Mesenchymal stem cell (in vitro differentiated cells and primary cell): Measurements from ENCODE around the gene RIMS1.

ENCODE experiments used
- DNase-seq: peaks from one replicate; pipeline ENCODE4 v3.0.0-alpha.2; 2013
- H2AFZ ChIP-seq: one replicate; pipeline ENCODE4 v1.6.1; 2013; ENCODE audit warnings: low read depth, mild to moderate bottlenecking, control low read depth, inconsistent platforms, low read length, moderate library complexity
- H2AK5ac ChIP-seq: 2 replicates; pipeline ENCODE4 v1.6.1; 2013; ENCODE audit warnings: low read length, moderate library complexity, mild to moderate bottlenecking, inconsistent platforms; ENCODE audit not compliant: severe bottlenecking
- H2BK120ac ChIP-seq: one replicate; pipeline ENCODE4 v1.6.1; 2013; ENCODE audit warnings: low read depth, mild to moderate bottlenecking, inconsistent platforms, low read length, moderate library complexity
- H2BK12ac ChIP-seq, 2 experiments: one replicate each; pipeline ENCODE4 v1.6.1; 2013; ENCODE audit warnings: inconsistent platforms in 2 of 2, low read length in 2 of 2, mild to moderate bottlenecking in 2 of 2, moderate library complexity in 2 of 2, control low read depth in 1 of 2
- H2BK15ac ChIP-seq: one replicate; pipeline ENCODE4 v1.6.1; 2013; ENCODE audit warnings: mild to moderate bottlenecking, low read depth, inconsistent platforms; ENCODE audit not compliant: poor library complexity, severe bottlenecking
- H2BK5ac ChIP-seq: 2 replicates; pipeline ENCODE4 v1.6.1; 2013; ENCODE audit warnings: low read depth, mild to moderate bottlenecking, low read length, control low read depth, inconsistent platforms; ENCODE audit not compliant: poor library complexity, severe bottlenecking
- H3K14ac ChIP-seq, 2 experiments: one replicate each; pipeline ENCODE4 v1.6.1; 2013; ENCODE audit warnings: inconsistent platforms in 2 of 2, low read length in 2 of 2, control low read depth in 1 of 2, mild to moderate bottlenecking in 1 of 2, moderate library complexity in 1 of 2
- H3K18ac ChIP-seq, 2 experiments: one replicate each; pipeline ENCODE4 v1.6.1; 2013; ENCODE audit warnings: inconsistent platforms in 2 of 2, low read length in 2 of 2, control low read depth in 1 of 2, low read depth in 1 of 2, mild to moderate bottlenecking in 1 of 2
- H3K23ac ChIP-seq, 2 experiments: one replicate each; pipeline ENCODE4 v1.6.1; 2013; ENCODE audit warnings: inconsistent platforms in 2 of 2, low read length in 2 of 2, mild to moderate bottlenecking in 2 of 2, moderate library complexity in 2 of 2, control low read depth in 1 of 2
- H3K27ac ChIP-seq: 2 replicates; pipeline ENCODE4 v1.5.1; 2013; ENCODE audit warnings: mild to moderate bottlenecking, moderate library complexity, low read length, control low read depth, inconsistent platforms; ENCODE audit not compliant: poor library complexity, severe bottlenecking
- H3K27me3 ChIP-seq, 2 experiments: 2 replicates each; pipeline versions ENCODE4 v1.6.1 to v1.7.0; 2013; ENCODE audit warnings: low read length in 2 of 2, mild to moderate bottlenecking in 2 of 2, moderate library complexity in 2 of 2, control low read depth in 1 of 2, inconsistent platforms in 1 of 2; ENCODE audit not compliant: control insufficient read depth in 1 of 2, insufficient read depth in 1 of 2
- H3K36me3 ChIP-seq, 2 experiments: 2 replicates each; pipeline versions ENCODE4 v1.6.1 to v1.7.0; 2013; ENCODE audit warnings: low read length in 2 of 2, control low read depth in 1 of 2, inconsistent platforms in 1 of 2, low read depth in 1 of 2, mild to moderate bottlenecking in 1 of 2; ENCODE audit not compliant: insufficient read depth in 2 of 2, control insufficient read depth in 1 of 2
- H3K4ac ChIP-seq, 2 experiments: one replicate each; pipeline ENCODE4 v1.6.1; 2013; ENCODE audit warnings: inconsistent platforms in 2 of 2, low read length in 2 of 2, mild to moderate bottlenecking in 2 of 2, moderate library complexity in 2 of 2, control low read depth in 1 of 2, low read depth in 1 of 2
- H3K4me1 ChIP-seq: 2 replicates; pipeline ENCODE4 v1.6.1; 2013; ENCODE audit warnings: low read depth, low read length, control low read depth; ENCODE audit not compliant: control insufficient read depth, insufficient read depth
- H3K4me2 ChIP-seq: 2 replicates; pipeline ENCODE4 v1.6.1; 2013; ENCODE audit warnings: low read length, mild to moderate bottlenecking, inconsistent platforms; ENCODE audit not compliant: poor library complexity, severe bottlenecking
- H3K4me3 ChIP-seq, 2 experiments: 2 replicates each; pipeline versions ENCODE4 v1.5.1 to v1.7.0; 2013; ENCODE audit warnings: low read length in 2 of 2, mild to moderate bottlenecking in 2 of 2, control low read depth in 1 of 2, low read depth in 1 of 2; ENCODE audit not compliant: insufficient read depth in 1 of 2
- H3K79me1 ChIP-seq: replicated peaks from 2 replicates; pipeline ENCODE4 v1.6.1; 2013; ENCODE audit warnings: mild to moderate bottlenecking, control low read depth, low read length, inconsistent platforms; ENCODE audit not compliant: poor library complexity, severe bottlenecking
- H3K9ac ChIP-seq: 2 replicates; pipeline ENCODE4 v1.7.0; 2013; ENCODE audit warnings: mild to moderate bottlenecking, low read length, moderate library complexity
- H3K9me3 ChIP-seq: 2 replicates; pipeline ENCODE4 v1.7.0; 2013; ENCODE audit warnings: mild to moderate bottlenecking, low read length; ENCODE audit not compliant: control insufficient read depth
- H4K8ac ChIP-seq: one replicate; pipeline ENCODE4 v1.6.1; 2013; ENCODE audit warnings: inconsistent platforms, mild to moderate bottlenecking, low read length, moderate library complexity
- H4K91ac ChIP-seq: one replicate; pipeline ENCODE4 v1.6.1; 2013; ENCODE audit warnings: mild to moderate bottlenecking, low read length, inconsistent platforms
- WGBS: methylation state at CpG from one replicate; pipeline ENCODE4 v1.1.7; 2013; ENCODE audit warnings: mixed read lengths; 5-methylcytosine and 5-hydroxymethylcytosine counted together

The RIMS1 gene

GRCh38 chr6:72365773-72366172 lies 479.4 kb downstream of the RIMS1 start:
- no peak overlapping the region for H2BK15ac ChIP-seq
- WGBS = 90% methylated on average over 1 of the region's 4 CpGs

GRCh38 chr6:72367439-72367838 lies 481.1 kb downstream of the RIMS1 start:
- Histone ChIP-seq H2BK15ac (no peak overlapping the region), H3K27me3 (no peaks in the 10 kb centered on the region), H3K9me3 (no peaks in the 10 kb centered on the region), H3K9ac (no peak overlapping the region), H3K18ac (no peak overlapping the region), H3K4me1 (peaks cover 3% of the 10 kb centered on the region), H2BK5ac (no peak overlapping the region), H3K23ac (no peak overlapping the region), H3K4ac (no peak overlapping the region), H3K27ac (no peak overlapping the region), H2BK12ac (no peak overlapping the region), H3K14ac (no peak overlapping the region), H3K4me3 (no peak overlapping the region), H3K4me2 (no peak overlapping the region), H3K79me1 (no peaks in the 10 kb centered on the region), H2AK5ac (no peak overlapping the region), H4K91ac (no peak overlapping the region), H4K8ac (no peak overlapping the region), H2AFZ (no peak overlapping the region), H2BK120ac (no peak overlapping the region), H3K36me3 (no peaks in the 10 kb centered on the region)
- DNase-seq = no peak

More at GRCh38 chr6:72365773-72366172, 479.4 kb downstream of the RIMS1 start:
- Histone ChIP-seq H3K4me3 (no peak overlapping the region), H3K27me3 (no peaks in the 10 kb centered on the region), H4K8ac (no peak overlapping the region), H3K14ac (no peak overlapping the region), H2AFZ (no peak overlapping the region), H4K91ac (no peak overlapping the region), H3K18ac (no peak overlapping the region), H3K9me3 (no peaks in the 10 kb centered on the region), H2BK12ac (no peak overlapping the region), H3K4me1 (peaks cover 3% of the 10 kb centered on the region), H3K4ac (no peak overlapping the region), H3K79me1 (no peaks in the 10 kb centered on the region), H2BK120ac (no peak overlapping the region), H3K36me3 (no peaks in the 10 kb centered on the region), H3K9ac (no peak overlapping the region), H3K23ac (no peak overlapping the region), H3K4me2 (no peak overlapping the region), H2BK5ac (no peak overlapping the region), H2AK5ac (no peak overlapping the region), H3K27ac (no peak overlapping the region)
- no peak for DNase-seq

GRCh38 chr6:72371473-72371872 lies 485.1 kb downstream of the RIMS1 start:
- WGBS = 86% methylated on average over 1 of the region's 3 CpGs
- Histone ChIP-seq H3K4ac (no peak overlapping the region), H2BK5ac (no peak overlapping the region), H2AFZ (no peak overlapping the region), H3K27ac (no peak overlapping the region), H4K91ac (no peak overlapping the region), H2BK120ac (no peak overlapping the region), H2BK12ac (no peak overlapping the region), H3K4me3 (no peak overlapping the region), H3K27me3 (no peaks in the 10 kb centered on the region), H3K79me1 (no peaks in the 10 kb centered on the region), H4K8ac (no peak overlapping the region), H3K9ac (no peak overlapping the region), H3K9me3 (no peaks in the 10 kb centered on the region), H3K18ac (no peak overlapping the region), H3K23ac (no peak overlapping the region), H3K14ac (peak overlapping the region in 1 of 2 experiments; percentile 48), H3K4me1 (peaks cover 2% of the 10 kb centered on the region), H3K36me3 (no peaks in the 10 kb centered on the region), H3K4me2 (no peak overlapping the region), H2BK15ac (no peak overlapping the region), H2AK5ac (no peak overlapping the region)
- DNase-seq = no peak

GRCh38 chr6:72374172-72374571 lies 487.8 kb downstream of the RIMS1 start:
- Histone ChIP-seq H4K8ac (no peak overlapping the region), H3K36me3 (no peaks in the 10 kb centered on the region), H3K4me2 (no peak overlapping the region), H2AFZ (no peak overlapping the region), H2AK5ac (no peak overlapping the region), H3K18ac (no peak overlapping the region), H2BK12ac (no peak overlapping the region), H3K27ac (no peak overlapping the region), H3K79me1 (no peaks in the 10 kb centered on the region), H2BK5ac (no peak overlapping the region), H4K91ac (no peak overlapping the region), H3K9me3 (no peaks in the 10 kb centered on the region), H3K23ac (no peak overlapping the region), H2BK120ac (no peak overlapping the region), H2BK15ac (no peak overlapping the region), H3K4me1 (peaks cover 2% of the 10 kb centered on the region), H3K14ac (no peak overlapping the region), H3K27me3 (no peaks in the 10 kb centered on the region), H3K9ac (no peak overlapping the region), H3K4ac (no peak overlapping the region), H3K4me3 (no peak overlapping the region)
- 94% methylated on average over 3 of the region's 3 CpGs for WGBS
- no peak for DNase-seq
